Glutamatergic neuron (in vitro differentiated cells): ENCODE results near the gene IFNGR1. TPM values are rescaled to one million over a fixed set of nuclear protein-coding genes. Genes with fewer than 3 reads are reported as not detected.
A peak's percentile ranks its signal among the peaks of the same experiment; 100 is the strongest.
"Not testable (repeated sequence)": the region's sequence is repeated elsewhere in the genome, so short reads cannot be mapped to it uniquely, and the experiment has no call there.

Experiments
- DNase-seq: peaks from one replicate; pipeline ENCODE4 v3.0.0; 2022
- H3K27ac Mint-ChIP-seq: one replicate; pipeline ENCODE4 v1.8.0; 2020; ENCODE audit warnings: mild to moderate bottlenecking, mixed read lengths, inconsistent platforms; ENCODE audit not compliant: unreplicated experiment
- H3K27me3 Mint-ChIP-seq: one replicate; pipeline ENCODE4 v1.8.0; 2020; ENCODE audit warnings: mild to moderate bottlenecking, moderate library complexity, mixed read lengths, inconsistent platforms; ENCODE audit not compliant: unreplicated experiment
- H3K36me3 Mint-ChIP-seq: one replicate; pipeline ENCODE4 v1.8.0; 2020; ENCODE audit warnings: mild to moderate bottlenecking, mixed read lengths, inconsistent platforms; ENCODE audit not compliant: unreplicated experiment
- H3K4me1 Mint-ChIP-seq: one replicate; pipeline ENCODE4 v1.8.0; 2020; ENCODE audit warnings: mild to moderate bottlenecking, low read depth, mixed read lengths, inconsistent platforms; ENCODE audit not compliant: unreplicated experiment
- H3K4me3 Mint-ChIP-seq: one replicate; pipeline ENCODE4 v1.8.0; 2020; ENCODE audit warnings: mild to moderate bottlenecking, mixed read lengths, inconsistent platforms; ENCODE audit not compliant: unreplicated experiment
- H3K9me3 Mint-ChIP-seq: one replicate; pipeline ENCODE4 v1.8.0; 2020; ENCODE audit warnings: mild to moderate bottlenecking, moderate library complexity, mixed read lengths, inconsistent platforms; ENCODE audit not compliant: unreplicated experiment
- total RNA-seq: library from RNA; stranded (reverse); fragmentation: NEBNext Ultra II Directional; extraction: Animal tissue kit (Norgen Biotek cat#: 25700); gene quantifications from one replicate; pipeline ENCODE4 v1.2.1, GENCODE V29; 2021; ENCODE audit not compliant: unreplicated experiment
- TF ChIP-seq, protein P1 (sequence below): fragments of 200-600 bp; sonication (generic); IDR thresholded peaks from one replicate; pipeline ENCODE4 v1.5.0; 2021; ENCODE audit not compliant: partially characterized antibody, unreplicated experiment

IFNGR1 gene
- total RNA-seq, 1 donor from 2014 or later = 36.4 TPM

DNA sequence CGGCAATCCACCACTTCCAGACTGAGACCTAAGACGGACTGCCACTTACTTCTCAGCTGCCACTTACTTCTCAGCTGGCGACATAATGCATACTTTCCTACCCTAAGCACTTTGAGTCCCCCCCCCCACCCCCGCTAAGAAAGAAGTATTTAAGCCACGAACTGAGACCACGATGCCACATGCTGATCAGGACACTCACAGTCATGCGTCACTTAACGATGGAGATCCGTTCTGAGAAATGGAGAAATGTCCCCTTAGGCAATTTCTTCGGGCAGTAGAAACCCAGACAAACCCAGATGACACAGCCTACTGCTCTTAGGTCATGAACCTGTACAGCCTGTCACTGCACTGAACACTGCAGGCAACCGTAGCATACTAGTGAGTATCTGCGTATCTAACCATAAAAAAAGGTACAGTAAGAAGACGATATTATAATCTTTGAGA is 690 bp downstream of the IFNGR1 start:
- peaks cover 3% of the 10 kb centered on the region for H3K27me3 Mint-ChIP-seq
- H3K36me3 Mint-ChIP-seq = no peaks in the 10 kb centered on the region
- TF ChIP-seq, protein P1, sequence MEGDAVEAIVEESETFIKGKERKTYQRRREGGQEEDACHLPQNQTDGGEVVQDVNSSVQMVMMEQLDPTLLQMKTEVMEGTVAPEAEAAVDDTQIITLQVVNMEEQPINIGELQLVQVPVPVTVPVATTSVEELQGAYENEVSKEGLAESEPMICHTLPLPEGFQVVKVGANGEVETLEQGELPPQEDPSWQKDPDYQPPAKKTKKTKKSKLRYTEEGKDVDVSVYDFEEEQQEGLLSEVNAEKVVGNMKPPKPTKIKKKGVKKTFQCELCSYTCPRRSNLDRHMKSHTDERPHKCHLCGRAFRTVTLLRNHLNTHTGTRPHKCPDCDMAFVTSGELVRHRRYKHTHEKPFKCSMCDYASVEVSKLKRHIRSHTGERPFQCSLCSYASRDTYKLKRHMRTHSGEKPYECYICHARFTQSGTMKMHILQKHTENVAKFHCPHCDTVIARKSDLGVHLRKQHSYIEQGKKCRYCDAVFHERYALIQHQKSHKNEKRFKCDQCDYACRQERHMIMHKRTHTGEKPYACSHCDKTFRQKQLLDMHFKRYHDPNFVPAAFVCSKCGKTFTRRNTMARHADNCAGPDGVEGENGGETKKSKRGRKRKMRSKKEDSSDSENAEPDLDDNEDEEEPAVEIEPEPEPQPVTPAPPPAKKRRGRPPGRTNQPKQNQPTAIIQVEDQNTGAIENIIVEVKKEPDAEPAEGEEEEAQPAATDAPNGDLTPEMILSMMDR = no peak
- no peaks in the 10 kb centered on the region for H3K9me3 Mint-ChIP-seq
- DNase-seq = no peak
- peak overlapping the region; percentile 93 for H3K27ac Mint-ChIP-seq
- peak overlapping the region; percentile 94 for H3K4me3 Mint-ChIP-seq
- H3K4me1 Mint-ChIP-seq = peaks cover 18% of the 10 kb centered on the region

DNA sequence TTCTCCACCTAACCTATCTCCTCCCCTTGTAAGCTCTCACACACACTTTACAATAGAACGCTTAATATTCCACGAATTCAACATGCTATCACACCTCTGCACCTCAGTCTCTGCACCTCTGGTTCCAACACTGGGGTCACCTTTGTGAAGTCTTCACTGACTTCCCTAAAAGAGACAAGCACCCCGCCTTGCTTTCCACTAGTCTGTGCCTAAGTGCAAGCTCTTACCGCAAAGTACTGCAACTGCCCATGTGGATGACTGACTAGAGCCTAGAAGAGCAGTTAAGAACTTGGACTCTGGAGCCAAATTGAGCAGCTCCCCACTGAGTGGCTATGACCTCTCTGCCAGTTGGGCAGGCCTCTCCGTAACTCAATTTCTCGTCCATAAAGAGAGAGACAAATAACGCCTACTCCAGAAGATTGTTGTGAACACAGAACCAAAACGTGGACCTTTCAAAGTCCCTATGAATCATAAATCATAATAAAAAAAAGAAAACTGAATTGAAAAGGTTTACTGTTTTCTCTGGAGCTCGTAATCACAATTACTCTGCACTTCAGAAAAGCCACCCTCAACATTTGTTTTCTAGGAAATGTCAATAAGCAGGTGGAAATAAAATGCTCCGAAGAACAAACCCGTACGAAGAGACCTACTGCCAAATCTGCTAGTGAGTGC is 1.2 kb downstream of the IFNGR1 start:
- DNase-seq = no peak
- TF ChIP-seq, protein P1 = no peak
- H3K4me3 Mint-ChIP-seq = peak overlapping the region; percentile 94
- no peaks in the 10 kb centered on the region for H3K36me3 Mint-ChIP-seq
- peaks cover 18% of the 10 kb centered on the region for H3K4me1 Mint-ChIP-seq
- no peaks in the 10 kb centered on the region for H3K9me3 Mint-ChIP-seq
- H3K27ac Mint-ChIP-seq = peak overlapping the region; percentile 93
- H3K27me3 Mint-ChIP-seq = peaks cover 4% of the 10 kb centered on the region

DNA sequence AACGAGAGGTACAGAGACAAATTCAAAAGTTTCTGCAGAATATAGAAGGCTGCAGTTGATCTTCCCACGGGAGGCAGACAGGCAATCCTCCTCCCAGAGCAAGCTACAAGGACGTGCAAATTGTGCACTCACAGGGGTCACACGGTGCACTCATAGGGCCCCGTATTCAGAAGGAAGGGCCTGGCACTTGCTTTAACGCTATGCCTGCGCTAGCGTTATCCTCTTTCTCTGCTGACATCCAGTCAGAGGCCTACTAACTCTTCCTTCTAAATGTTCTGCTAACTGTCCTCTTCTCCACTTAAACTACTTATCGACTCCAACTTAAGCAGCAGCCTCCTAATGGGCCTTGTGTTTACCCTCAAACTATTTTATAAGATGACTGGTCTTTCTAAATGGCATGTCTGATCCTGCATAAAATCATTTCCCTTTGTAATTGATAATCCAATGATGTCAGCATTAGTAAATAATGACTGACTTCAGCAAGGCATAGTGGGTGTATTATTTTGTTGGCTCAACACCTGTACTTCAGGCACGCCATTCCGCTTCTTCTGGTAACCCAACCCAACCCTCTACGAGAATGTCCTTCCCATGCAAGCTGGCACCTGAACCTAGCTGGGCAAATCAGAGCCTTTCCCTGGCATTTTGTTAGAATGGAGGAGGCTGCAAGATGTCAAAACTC is 2.2 kb downstream of the IFNGR1 start:
- H3K4me1 Mint-ChIP-seq = peaks cover 18% of the 10 kb centered on the region

DNA sequence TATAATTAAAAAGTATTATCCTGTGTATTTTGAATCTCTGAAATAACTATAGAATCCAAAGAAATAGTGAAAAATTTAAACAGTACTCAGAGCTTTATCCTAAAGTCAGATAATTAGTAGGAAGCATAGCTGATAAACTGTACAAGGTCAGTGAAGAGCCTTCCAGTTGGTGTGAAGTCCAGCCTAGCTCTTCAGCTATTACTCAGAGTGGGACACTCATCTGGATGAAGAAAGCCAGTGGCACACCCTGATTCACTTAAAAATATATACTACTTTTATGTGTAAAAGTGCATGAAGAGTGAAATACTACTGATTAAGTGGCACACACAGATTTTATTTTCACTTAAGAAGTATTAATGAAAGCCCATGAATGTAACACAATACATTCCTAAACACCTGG is 3.1 kb downstream of the IFNGR1 start:
- no peak for DNase-seq
- Mint-ChIP-seq H3K4me1 (peaks cover 18% of the 10 kb centered on the region), H3K27ac (no peak overlapping the region), H3K9me3 (peaks cover 3% of the 10 kb centered on the region), H3K36me3 (no peaks in the 10 kb centered on the region), H3K27me3 (peaks cover 4% of the 10 kb centered on the region), H3K4me3 (no peak overlapping the region)
- TF ChIP-seq, protein P1 = no peak

More for the DNA sequence above, 2.2 kb downstream of the IFNGR1 start:
- peaks cover 4% of the 10 kb centered on the region for H3K27me3 Mint-ChIP-seq
- H3K36me3 Mint-ChIP-seq = no peaks in the 10 kb centered on the region
- H3K9me3 Mint-ChIP-seq = peaks cover 3% of the 10 kb centered on the region
- TF ChIP-seq, protein P1 = no peak
- H3K27ac Mint-ChIP-seq = no peak overlapping the region
- DNase-seq = no peak
- H3K4me3 Mint-ChIP-seq = peak overlapping the region; percentile 13

DNA sequence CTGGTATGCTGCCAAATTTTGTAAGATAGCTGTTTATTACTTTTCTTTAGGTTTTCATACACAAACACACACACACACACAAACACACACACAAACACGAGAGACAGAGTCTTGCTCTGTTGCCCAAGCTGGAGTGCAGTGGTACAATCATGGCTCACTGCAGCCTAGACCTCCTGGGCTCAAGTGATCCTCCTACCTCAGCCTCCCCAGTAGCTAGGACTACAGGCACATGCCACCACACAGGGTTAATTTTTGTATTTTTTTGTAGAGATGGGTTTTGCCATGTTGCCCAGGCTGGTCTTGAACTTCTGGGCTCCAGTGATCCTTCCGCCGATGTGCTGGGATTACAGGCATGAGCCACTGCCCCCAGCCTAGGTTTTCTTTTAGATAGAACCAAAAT is 3.6 kb downstream of the IFNGR1 start:
- DNase-seq, H3K27me3 Mint-ChIP-seq, H3K9me3 Mint-ChIP-seq, H3K27ac Mint-ChIP-seq, H3K36me3 Mint-ChIP-seq, H3K4me3 Mint-ChIP-seq: not testable (repeated sequence)
- peaks cover 18% of the 10 kb centered on the region for H3K4me1 Mint-ChIP-seq
